Keratinocyte (primary cell): ENCODE results near the gene PGM1. TPM values are rescaled to one million over a fixed set of nuclear protein-coding genes. Genes with fewer than 3 reads are reported as not detected.

Source experiments
- DNase-seq: peaks from one replicate; pipeline ENCODE4 v3.0.0-alpha.2; 2011; ENCODE audit warnings: low read depth, missing footprints, low spot score
- FAIRE-seq: peaks from 2 replicates; lab custom pipeline; 2011; peaks lifted over from hg19 to GRCh38; lab: Jason Lieb, UNC
- H2AFZ ChIP-seq: 2 replicates; pipeline ENCODE4 v1.6.0; 2012; ENCODE audit warnings: low read length, control low read depth, inconsistent platforms; ENCODE audit not compliant: control insufficient read depth
- H3K27ac ChIP-seq: 2 replicates; pipeline ENCODE4 v1.5.1; 2011; ENCODE audit warnings: low read length; ENCODE audit not compliant: control insufficient read depth, insufficient read depth
- H3K27me3 ChIP-seq: 3 replicates; pipeline ENCODE4 v1.6.0; 2011; ENCODE audit warnings: low read length; ENCODE audit not compliant: control insufficient read depth, insufficient read depth; ENCODE audit errors: extremely low read depth
- H3K36me3 ChIP-seq, 2 experiments: 2 replicates in 1 of 2; 3 replicates in 1 of 2; pipeline ENCODE4 v1.5.1; 2011; ENCODE audit warnings: low read length in 2 of 2, mild to moderate bottlenecking in 1 of 2; ENCODE audit not compliant: control insufficient read depth in 2 of 2, insufficient read depth in 2 of 2; ENCODE audit errors: extremely low read depth in 1 of 2
- H3K4me1 ChIP-seq: 3 replicates; pipeline ENCODE4 v1.5.1; 2011; ENCODE audit warnings: low read length; ENCODE audit not compliant: control insufficient read depth, insufficient read depth; ENCODE audit errors: extremely low read depth
- H3K4me2 ChIP-seq: 3 replicates; pipeline ENCODE4 v1.6.0; 2011; ENCODE audit warnings: low read depth, low read length; ENCODE audit not compliant: control insufficient read depth, insufficient read depth; ENCODE audit errors: extremely low read depth
- H3K4me3 ChIP-seq, 3 experiments: fragments of 200-600 bp in 1 of 3; sonication (generic) in 1 of 3; 2 replicates in 2 of 3; 3 replicates in 1 of 3; pipeline ENCODE4 v1.5.1; 2011 to 2016; ENCODE audit warnings: low read length in 3 of 3, mild to moderate bottlenecking in 3 of 3, control low read depth in 2 of 3, inconsistent platforms in 1 of 3, low read depth in 1 of 3, mixed read lengths in 1 of 3, mixed run types in 1 of 3, moderate library complexity in 1 of 3; ENCODE audit not compliant: control insufficient read depth in 2 of 3, insufficient read depth in 2 of 3; ENCODE audit errors: extremely low read depth in 1 of 3
- H3K79me2 ChIP-seq: 2 replicates; pipeline ENCODE4 v1.6.0; 2012; ENCODE audit warnings: low read length; ENCODE audit not compliant: control insufficient read depth, insufficient read depth
- H3K9ac ChIP-seq: 3 replicates; pipeline ENCODE4 v1.6.0; 2011; ENCODE audit warnings: low read length; ENCODE audit not compliant: control insufficient read depth, insufficient read depth; ENCODE audit errors: extremely low read depth
- H3K9me1 ChIP-seq: 3 replicates; pipeline ENCODE4 v1.6.0; 2011; ENCODE audit warnings: low read length; ENCODE audit not compliant: control insufficient read depth, insufficient read depth; ENCODE audit errors: extremely low read depth
- H3K9me3 ChIP-seq: 2 replicates; pipeline ENCODE4 v1.5.1; 2012; ENCODE audit warnings: low read depth, low read length; ENCODE audit not compliant: control insufficient read depth
- H4K20me1 ChIP-seq: 3 replicates; pipeline ENCODE4 v1.6.0; 2011; ENCODE audit warnings: low read length; ENCODE audit not compliant: control insufficient read depth, insufficient read depth; ENCODE audit errors: extremely low read depth
- CTCF ChIP-seq, 3 experiments: IDR thresholded peaks in 1 of 3; conservative IDR thresholded peaks in 1 of 3; optimal IDR thresholded peaks in 1 of 3; 2 replicates in 2 of 3; 3 replicates in 1 of 3; pipeline versions ENCODE3 to v1.5.1; 2011; ENCODE audit warnings: low read length in 3 of 3, mild to moderate bottlenecking in 3 of 3, moderate library complexity in 2 of 3, control low read depth in 1 of 3, inconsistent platforms in 1 of 3; ENCODE audit not compliant: insufficient read depth in 2 of 3; ENCODE audit errors: extremely low read depth in 1 of 3
- EZH2 ChIP-seq: IDR thresholded peaks from one replicate; pipeline ENCODE4 v1.6.1; 2012; ENCODE audit warnings: inconsistent platforms, mild to moderate bottlenecking, low read length, moderate library complexity
- dilution Hi-C: fragments of 300-500 bp; cut with MboI; formaldehyde crosslinking; loops from one replicate; pipeline ENCODE4 v1.7.0; 2020; ENCODE audit warnings: low sequenced_read_pairs; ENCODE audit not compliant: extremely low pct_ligation_motif_present
- polyA plus RNA-seq, 5 experiments: library from polyadenylated mRNA; depleted of rRNA in 3 of 5; stranded (reverse) in 3 of 5; stranded (forward) in 1 of 5; unstranded in 1 of 5; fragments of >200 nt; gene quantifications; 1 replicate in 1 of 5; 2 replicates in 3 of 5; 3 replicates in 1 of 5; pipeline versions ENCODE4 v1.2.1 to v1.2.3, GENCODE V29; 2011 to 2012; ENCODE audit warnings: missing spikeins in 2 of 5, low read depth in 1 of 5, low replicate concordance in 1 of 5

Gene PGM1
- polyA plus RNA-seq, 1 donor (not counting 4 experiments of a cell fraction or from before 2014, with no cell fraction given) = 38.9 TPM

- no peak overlapping the region for H3K4me2 ChIP-seq
- peaks cover 5 to 18% of the 10 kb centered on the region in 2 experiments for H3K36me3 ChIP-seq
- no peak overlapping the region for H2AFZ ChIP-seq
- H3K9ac ChIP-seq = no peak overlapping the region
- no peak overlapping the region for H3K27ac ChIP-seq
- no peaks in the 10 kb centered on the region for H3K27me3 ChIP-seq
- H3K4me1 ChIP-seq = peaks cover 24% of the 10 kb centered on the region
- no peaks in the 10 kb centered on the region for H3K9me3 ChIP-seq
- DNase-seq = no peak
- TF ChIP-seq CTCF (optimal IDR thresholded peaks at IDR 0.05 in 1 of 3, IDR thresholded peaks at IDR 0.05 in 1 of 3, conservative IDR thresholded peaks at IDR 0.05 in 1 of 3; ENCODE audit: extremely low read depth in 1 of 3, insufficient read depth in 2 of 3, low read length in 3 of 3) = no peak
- no peak for TF ChIP-seq EZH2
- no peaks in the 10 kb centered on the region for H3K9me1 ChIP-seq
- no peak overlapping the region for H3K4me3 ChIP-seq
- FAIRE-seq = no peak
- H3K79me2 ChIP-seq = no peaks in the 10 kb centered on the region
- H4K20me1 ChIP-seq = no peaks in the 10 kb centered on the region
- dilution Hi-C loops = no loop called here
Measured at GRCh38 chr1:63632110-63632509, 38.9 kb downstream of the PGM1 start.

GRCh38 chr1:63633281-63633680 is 40.1 kb downstream of the PGM1 start:
- Histone ChIP-seq H3K4me2 (no peak overlapping the region), H4K20me1 (no peaks in the 10 kb centered on the region), H3K79me2 (no peaks in the 10 kb centered on the region), H2AFZ (no peak overlapping the region), H3K9me1 (no peaks in the 10 kb centered on the region), H3K4me3 (no peak overlapping the region), H3K36me3 (peaks cover 8 to 22% of the 10 kb centered on the region in 2 experiments), H3K9me3 (no peaks in the 10 kb centered on the region), H3K9ac (no peak overlapping the region), H3K27me3 (no peaks in the 10 kb centered on the region), H3K4me1 (peaks cover 20% of the 10 kb centered on the region), H3K27ac (no peak overlapping the region)
- dilution Hi-C loops = no loop called here
- DNase-seq (no peak), FAIRE-seq (no peak)
- TF ChIP-seq EZH2 (no peak), CTCF (optimal IDR thresholded peaks at IDR 0.05 in 1 of 3, IDR thresholded peaks at IDR 0.05 in 1 of 3, conservative IDR thresholded peaks at IDR 0.05 in 1 of 3; ENCODE audit: extremely low read depth in 1 of 3, insufficient read depth in 2 of 3, low read length in 3 of 3) (no peak)
